NCI-H2196 treated with DMSO at 0.1 percent for 48 hours (cell line): ENCODE results near the gene TXLNG.
"Not testable (repeated sequence)": the region's sequence is repeated elsewhere in the genome, so short reads cannot be mapped to it uniquely, and the experiment has no call there.

Experiments
- DNase-seq: peaks from one replicate; lab custom pipeline; 2025; ENCODE audit not compliant: unreplicated experiment; lab: John Stamatoyannopoulos, UW

Gene TXLNG

GRCh38 chrX:16786139-16786790 is at the start of gene TXLNG:
Gene TXLNG (plus strand): TSS chrX:16786466. CDS start chrX:16786488, 22 bp downstream.
- peak; percentile 87 for DNase-seq

- no peak for DNase-seq
These were observed 49.2 kb upstream of the TXLNG start for GRCh38 chrX:16737024-16737423.

GRCh38 chrX:16739574-16739973 is 46.7 kb upstream of the TXLNG start:
- no peak for DNase-seq

- no peak for DNase-seq
These were observed 42.5 kb upstream of the TXLNG start for GRCh38 chrX:16743604-16744325.

GRCh38 chrX:16745102-16745501 is 41.2 kb upstream of the TXLNG start:
- DNase-seq: no peak

- no peak for DNase-seq
These were observed 40.6 kb upstream of the TXLNG start for GRCh38 chrX:16745659-16746058.

- no peak for DNase-seq
These were observed 37.8 kb upstream of the TXLNG start for GRCh38 chrX:16748425-16748824.

GRCh38 chrX:16750136-16750535 is 36.1 kb upstream of the TXLNG start:
- no peak for DNase-seq

- no peak for DNase-seq
These were observed 32.2 kb upstream of the TXLNG start for GRCh38 chrX:16754019-16754418.

GRCh38 chrX:16756724-16757123 is 29.5 kb upstream of the TXLNG start:
- no peak for DNase-seq

GRCh38 chrX:16761500-16761899 is 24.8 kb upstream of the TXLNG start:
- DNase-seq: not testable (repeated sequence)

- no peak for DNase-seq
These were observed 23.7 kb upstream of the TXLNG start for GRCh38 chrX:16762579-16762978.

- no peak for DNase-seq
These were observed 20.7 kb upstream of the TXLNG start for GRCh38 chrX:16765594-16765993.

GRCh38 chrX:16770970-16771482 is 15.2 kb upstream of the TXLNG start:
- DNase-seq: no peak

- DNase-seq: no peak
These were observed 14.5 kb upstream of the TXLNG start for GRCh38 chrX:16771483-16772398.

GRCh38 chrX:16772460-16772859 is 13.8 kb upstream of the TXLNG start:
- no peak for DNase-seq

GRCh38 chrX:16774746-16775145 is 11.5 kb upstream of the TXLNG start:
- no peak for DNase-seq

GRCh38 chrX:16778545-16778944 is 7.7 kb upstream of the TXLNG start:
- no peak for DNase-seq

GRCh38 chrX:16778993-16779392 is 7.3 kb upstream of the TXLNG start:
- DNase-seq: no peak

- not testable (repeated sequence) for DNase-seq
These were observed 6.5 kb upstream of the TXLNG start for GRCh38 chrX:16779815-16780214.

- no peak for DNase-seq
These were observed 2.8 kb upstream of the TXLNG start for GRCh38 chrX:16783452-16783851.
